ENCODE results near the gene HOXA9. TPM values are rescaled to one million over a fixed set of nuclear protein-coding genes. Genes with fewer than 3 reads are reported as not detected.
A peak's percentile ranks its signal among the peaks of the same experiment; 100 is the strongest.

The HOXA9 gene
- total and polyA plus RNA-seq, 5 donors: not detected

DNA sequence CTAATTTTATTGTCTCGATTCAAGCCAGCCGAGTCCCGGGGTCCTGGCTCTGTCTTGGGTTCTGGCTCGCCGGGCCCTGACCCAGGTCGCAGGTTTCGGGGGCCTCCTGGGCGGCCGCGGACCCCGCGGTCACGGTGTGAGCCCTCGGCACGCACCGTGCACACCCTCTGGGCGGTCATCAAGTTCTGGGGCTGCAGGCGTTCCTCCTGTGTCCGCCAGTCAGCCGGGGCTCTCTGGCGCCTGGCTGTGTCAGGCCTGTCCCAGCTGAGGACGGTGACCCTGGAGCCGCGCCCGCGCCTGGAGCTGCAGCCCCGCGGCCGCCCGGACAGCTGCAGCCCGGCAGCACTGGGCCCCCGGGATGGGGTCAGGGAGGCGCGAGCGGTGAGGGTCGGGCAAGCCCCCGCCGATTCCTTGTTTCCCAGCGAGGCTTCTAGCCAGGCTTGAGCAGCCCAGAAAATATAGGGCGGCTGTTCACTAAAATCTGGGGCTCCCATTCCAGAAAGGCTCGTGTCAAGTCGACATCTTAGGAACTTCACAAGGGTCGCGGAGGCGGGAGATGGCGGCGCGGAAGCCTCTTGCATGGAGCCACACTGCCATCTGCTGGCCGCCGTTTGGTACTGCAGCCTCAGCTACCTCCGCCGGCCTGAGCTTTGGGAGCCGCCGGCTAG, 4.7 kb downstream of the HOXA9 start:
- no peaks in the 10 kb centered on the region for H3K9me3 ChIP-seq (ENCODE audit: control insufficient read depth, low read length)
- peak overlapping the region; percentile 59 for H3K4me3 ChIP-seq (ENCODE audit: low read length)
- H3K27me3 ChIP-seq (ENCODE audit: control insufficient read depth, insufficient read depth): no peaks in the 10 kb centered on the region
- intact Hi-C loops (cut with DNase I): loop anchor here (5.0 to 10.0 kb wide), 4 partner anchors 478 to 1276 kb away; no protein-coding TSS in a partner anchor
- DNase-seq (peak; percentile 85 to 93 (median 92)), ATAC-seq (peak; percentile 71 to 88)
- peaks cover 4% of the 10 kb centered on the region for H3K4me1 ChIP-seq (ENCODE audit: control insufficient read depth, insufficient read depth, low read length)
- WGBS: 2% methylated on average over 54 of the region's 54 CpGs
- H3K27ac ChIP-seq (ENCODE audit: low read length): no peak overlapping the region

DNA sequence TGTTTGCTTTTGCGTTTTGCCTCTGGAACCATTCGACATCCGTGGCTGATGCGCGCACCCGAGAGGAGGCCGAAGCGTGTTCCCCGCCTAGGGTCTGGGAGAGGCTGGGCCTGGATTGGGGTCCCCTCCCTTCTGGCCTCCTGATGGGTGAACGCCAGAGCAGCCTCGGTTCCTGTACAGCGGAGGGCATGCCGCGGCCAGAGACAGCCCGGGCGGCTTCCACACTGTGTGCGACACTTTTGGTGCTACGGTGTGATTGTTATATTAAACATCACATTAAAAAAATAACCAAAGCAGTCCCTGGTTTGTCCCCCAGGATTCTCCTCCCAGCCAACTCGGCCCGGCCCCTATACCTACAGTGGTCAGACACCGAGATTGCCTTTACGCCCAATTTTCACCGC, 5.2 kb downstream of the HOXA9 start:
- Histone ChIP-seq H3K4me3 (ENCODE audit: low read length) (peak overlapping the region; percentile 59), H3K27ac (ENCODE audit: low read length) (no peak overlapping the region), H3K9me3 (ENCODE audit: control insufficient read depth, low read length) (no peaks in the 10 kb centered on the region), H3K4me1 (ENCODE audit: control insufficient read depth, insufficient read depth, low read length) (peaks cover 4% of the 10 kb centered on the region), H3K27me3 (ENCODE audit: control insufficient read depth, insufficient read depth) (no peaks in the 10 kb centered on the region)
- DNase-seq (peak in 2 of 3 donors; percentile 48 to 54), ATAC-seq (peak; percentile 3 to 8)
- intact Hi-C loops (cut with DNase I): loop anchor here (5.0 to 10.0 kb wide), 4 partner anchors 478 to 1275 kb away; no protein-coding TSS in a partner anchor
- WGBS: 37% methylated on average over 23 of the region's 23 CpGs

DNA sequence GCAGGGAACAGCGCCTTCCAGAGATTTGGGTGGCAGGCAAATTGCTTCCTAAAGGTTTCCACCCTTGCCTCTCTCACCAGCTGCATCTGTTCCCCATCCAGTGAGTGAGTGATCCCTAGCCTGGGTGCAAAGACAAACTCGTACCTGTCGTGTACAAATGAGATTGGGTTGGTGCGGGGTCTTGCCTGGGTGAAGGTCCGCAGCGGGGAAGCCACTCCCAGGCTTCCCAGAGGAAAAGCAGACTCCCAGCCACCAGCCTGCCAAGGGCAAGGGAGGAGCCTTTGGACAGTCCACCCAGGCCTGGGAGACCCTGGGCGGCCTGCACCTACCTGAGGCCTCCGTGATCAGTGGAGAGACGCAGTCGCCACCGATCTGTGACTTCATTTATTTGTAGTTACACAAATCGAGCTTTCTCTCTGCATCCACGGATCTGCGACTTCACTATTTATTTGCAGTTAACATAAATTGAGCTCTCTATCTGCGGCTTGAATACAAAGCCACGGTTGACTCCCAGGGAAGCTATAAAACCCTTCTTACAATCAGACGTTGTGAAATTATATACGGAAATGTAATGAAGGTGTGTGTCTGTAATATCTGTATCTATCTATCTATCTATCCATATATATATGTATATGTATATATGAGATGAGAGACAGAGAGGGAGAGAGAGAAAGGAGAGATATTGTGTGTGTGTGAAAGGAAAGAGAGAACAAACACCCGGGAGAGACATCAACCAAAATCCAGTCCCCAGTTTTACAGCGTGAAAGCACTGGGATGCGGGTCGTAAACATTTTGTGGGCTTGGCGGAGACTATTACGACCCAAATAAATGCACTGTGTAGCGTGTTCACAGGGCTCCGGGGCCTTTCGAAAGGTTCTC, 5.8 kb downstream of the HOXA9 start:
- 54% methylated on average over 27 of the region's 27 CpGs for WGBS
- intact Hi-C loops (cut with DNase I): loop anchor here (5.0 to 10.0 kb wide), 7 partner anchors 295 to 1285 kb away; partner anchors contain the start of gene SKAP2 (in 1 of the 4)
- DNase-seq: peak in 1 of 3 donors; percentile 31
- no peak for ATAC-seq
- no peaks in the 10 kb centered on the region for H3K27me3 ChIP-seq (ENCODE audit: control insufficient read depth, insufficient read depth)
- H3K4me3 ChIP-seq (ENCODE audit: low read length): no peak overlapping the region
- H3K9me3 ChIP-seq (ENCODE audit: control insufficient read depth, low read length): no peaks in the 10 kb centered on the region
- peaks cover 7% of the 10 kb centered on the region for H3K4me1 ChIP-seq (ENCODE audit: control insufficient read depth, insufficient read depth, low read length)
- H3K27ac ChIP-seq (ENCODE audit: low read length): no peak overlapping the region

DNA sequence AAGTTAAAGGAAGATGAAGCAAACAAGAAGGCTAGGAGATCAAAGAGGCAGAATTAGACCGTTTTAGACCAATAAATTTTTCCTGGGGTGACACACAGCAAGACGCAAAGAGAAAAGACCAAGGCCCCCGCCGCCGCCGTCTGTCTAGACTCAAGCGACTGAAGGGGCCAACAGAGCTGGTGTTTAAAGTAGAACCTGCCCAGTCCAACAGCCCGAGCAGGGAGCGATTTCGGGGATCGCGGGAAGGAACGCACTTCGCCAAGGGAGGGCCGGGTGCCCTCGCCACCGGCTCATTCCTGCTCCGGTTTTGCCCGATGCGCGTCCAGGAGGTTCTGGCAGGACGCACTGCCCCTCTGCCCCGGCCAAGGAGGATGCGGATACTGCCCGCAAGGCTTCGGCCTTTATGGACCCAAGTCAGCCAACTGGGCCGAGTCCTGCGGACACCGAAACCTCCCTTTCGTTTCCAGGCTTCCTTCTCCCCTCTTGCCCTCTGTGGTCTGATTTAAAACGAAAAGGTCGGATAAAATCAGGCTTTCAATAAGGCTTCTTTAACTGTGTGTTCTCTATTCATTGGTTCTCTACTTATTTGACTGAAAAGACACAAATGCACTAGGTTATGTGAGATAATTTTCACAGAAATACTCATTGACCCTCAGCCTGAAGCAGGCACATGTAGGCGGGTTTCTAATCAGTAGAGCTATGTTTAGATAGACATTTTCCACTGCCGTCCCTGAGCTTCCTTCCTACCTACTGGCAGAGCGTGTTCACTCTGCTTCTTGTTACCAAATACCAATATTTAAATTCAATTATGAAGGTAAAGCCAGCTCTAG, 6.7 kb downstream of the HOXA9 start:
- Histone ChIP-seq H3K27me3 (ENCODE audit: control insufficient read depth, insufficient read depth) (no peaks in the 10 kb centered on the region), H3K4me3 (ENCODE audit: low read length) (no peak overlapping the region), H3K4me1 (ENCODE audit: control insufficient read depth, insufficient read depth, low read length) (peaks cover 7% of the 10 kb centered on the region), H3K27ac (ENCODE audit: low read length) (no peak overlapping the region), H3K9me3 (ENCODE audit: control insufficient read depth, low read length) (no peaks in the 10 kb centered on the region)
- DNase-seq (no peak), ATAC-seq (no peak)
- intact Hi-C loops (cut with DNase I): loop anchor here in 2 of 4 donors (10.0 kb wide), 3 partner anchors 294 to 1284 kb away; partner anchors contain the start of gene SKAP2 (in 1 of the 2)
- WGBS: 20% methylated on average over 35 of the region's 35 CpGs

DNA sequence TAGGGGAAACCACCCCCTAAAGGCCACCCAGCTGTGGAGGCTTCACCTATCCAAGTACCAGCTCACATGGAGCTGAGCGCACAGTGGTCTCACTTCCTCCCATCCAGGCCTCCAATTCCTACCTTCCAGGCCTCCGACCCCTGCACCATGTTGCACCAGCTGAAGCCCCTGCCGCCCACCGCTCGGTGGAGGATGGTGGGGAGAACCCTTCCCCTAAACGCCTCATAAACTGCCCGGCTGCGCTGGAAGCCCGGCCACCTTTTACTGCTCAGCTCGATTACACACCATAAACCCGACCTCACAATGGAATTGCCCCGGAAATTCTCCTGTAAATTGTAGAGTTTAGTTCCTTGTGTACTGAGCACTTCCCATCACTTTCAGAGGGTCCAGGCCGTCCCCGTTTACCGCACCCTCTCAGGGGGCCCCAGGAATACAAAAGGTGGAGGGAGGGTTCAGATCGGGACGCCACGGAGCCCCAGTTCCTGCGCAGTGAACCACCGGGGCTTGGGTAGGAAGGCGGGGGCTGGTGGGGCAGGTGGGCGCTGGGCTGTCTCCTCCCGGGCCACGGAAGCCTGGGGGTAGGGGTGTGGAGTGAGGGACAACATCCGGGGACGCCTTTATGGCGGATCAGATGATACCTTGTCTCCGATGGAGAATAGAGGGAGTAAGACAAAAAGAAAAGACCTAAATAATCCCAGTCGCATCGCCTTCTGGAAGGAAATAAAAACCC, 7.5 kb downstream of the HOXA9 start:
- Histone ChIP-seq H3K4me1 (ENCODE audit: control insufficient read depth, insufficient read depth, low read length) (peaks cover 7% of the 10 kb centered on the region), H3K9me3 (ENCODE audit: control insufficient read depth, low read length) (no peaks in the 10 kb centered on the region), H3K27me3 (ENCODE audit: control insufficient read depth, insufficient read depth) (no peaks in the 10 kb centered on the region), H3K27ac (ENCODE audit: low read length) (no peak overlapping the region), H3K4me3 (ENCODE audit: low read length) (no peak overlapping the region)
- DNase-seq: no peak
- 6% methylated on average over 30 of the region's 30 CpGs for WGBS
- no peak for ATAC-seq
- intact Hi-C loops (cut with DNase I): loop anchor here in 2 of 4 donors (10.0 kb wide), 3 partner anchors 293 to 1283 kb away; partner anchors contain the start of gene SKAP2 (in 1 of the 2)

DNA sequence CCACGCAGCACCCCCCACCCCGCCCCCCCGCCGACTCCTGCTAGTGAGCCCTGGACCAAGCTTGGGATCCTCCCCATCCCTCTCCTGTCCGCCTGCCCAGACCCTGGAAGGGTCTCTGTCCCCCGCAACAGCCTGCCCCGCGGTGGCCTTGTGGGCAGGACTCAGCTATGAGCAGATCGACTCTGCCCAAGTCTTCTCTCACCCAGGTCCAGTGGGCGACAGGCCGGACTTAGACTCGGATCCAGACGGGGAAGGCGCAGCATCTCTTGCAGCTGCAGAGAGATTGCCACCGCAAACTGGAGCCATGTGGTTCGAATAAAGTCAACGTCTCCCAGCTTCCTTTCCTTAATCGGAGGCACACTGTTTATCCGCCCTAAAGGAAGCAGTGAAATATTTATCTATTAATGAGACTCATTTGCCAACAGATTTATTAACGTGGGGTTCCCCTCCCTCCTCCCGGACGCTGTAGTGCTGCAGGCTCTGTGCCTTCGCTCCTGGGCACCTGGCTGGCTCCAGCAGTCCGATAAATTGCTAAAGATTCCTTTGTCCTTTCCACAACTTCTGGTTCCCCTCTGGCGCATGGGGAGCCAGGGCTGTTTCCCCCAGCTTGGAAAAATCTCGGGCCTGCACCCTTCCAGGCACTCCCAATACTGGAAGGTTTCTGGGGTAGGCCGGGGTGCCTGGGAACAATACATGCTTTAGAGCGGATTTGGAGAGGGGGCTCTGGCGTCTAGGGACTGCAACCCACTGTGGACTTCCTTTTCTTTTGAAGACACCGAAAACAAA, 8.2 kb downstream of the HOXA9 start:
- WGBS: 9% methylated on average over 30 of the region's 30 CpGs
- intact Hi-C loops (cut with DNase I): loop anchor here in 2 of 4 donors (10.0 kb wide), 3 partner anchors 292 to 1282 kb away; partner anchors contain the start of gene SKAP2 (in 1 of the 2)
- Histone ChIP-seq H3K4me3 (ENCODE audit: low read length) (peak overlapping the region; percentile 23), H3K27ac (ENCODE audit: low read length) (no peak overlapping the region), H3K27me3 (ENCODE audit: control insufficient read depth, insufficient read depth) (no peaks in the 10 kb centered on the region), H3K9me3 (ENCODE audit: control insufficient read depth, low read length) (no peaks in the 10 kb centered on the region), H3K4me1 (ENCODE audit: control insufficient read depth, insufficient read depth, low read length) (peaks cover 7% of the 10 kb centered on the region)
- peak in 1 of 3 donors; percentile 34 for DNase-seq
- ATAC-seq: no peak

DNA sequence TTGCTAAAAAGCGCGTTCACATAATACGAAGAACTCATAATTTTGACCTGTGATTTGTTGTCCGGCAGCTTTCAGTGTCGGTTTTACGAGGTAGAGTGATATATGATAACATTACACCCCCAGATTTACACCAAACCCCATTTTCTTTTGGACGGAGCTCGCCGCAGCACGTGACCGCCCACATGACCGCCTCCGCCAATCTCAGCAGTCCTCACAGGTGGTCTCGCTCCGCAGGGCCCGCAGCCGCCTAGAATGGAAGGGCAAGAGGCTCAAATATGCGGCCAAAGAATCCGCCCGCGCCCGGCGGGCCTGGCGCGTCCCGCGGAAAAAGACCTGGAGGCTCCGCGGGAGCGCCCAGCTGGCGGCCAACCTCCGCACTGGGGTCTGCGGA, 8.8 kb downstream of the HOXA9 start, which contains the start of gene HOXA7:
HOXA7 (minus strand) TSS at position 168 of the 391 bp plus-strand sequence; CDS start at position 38, 130 bp downstream.
- DNase-seq (no peak), ATAC-seq (no peak)
- Histone ChIP-seq H3K9me3 (ENCODE audit: control insufficient read depth, low read length) (no peaks in the 10 kb centered on the region), H3K27ac (ENCODE audit: low read length) (no peak within 1 kb of the TSS), H3K4me3 (ENCODE audit: low read length) (peak within 1 kb of the TSS; percentile 23), H3K27me3 (ENCODE audit: control insufficient read depth, insufficient read depth) (no peaks in the 10 kb centered on the region), H3K4me1 (ENCODE audit: control insufficient read depth, insufficient read depth, low read length) (peaks cover 7% of the 10 kb centered on the region)
- 2% methylated on average over 33 of the region's 33 CpGs for WGBS
- intact Hi-C loops (cut with DNase I): loop anchor here in 2 of 4 donors (10.0 kb wide), 3 partner anchors 292 to 1282 kb away; partner anchors contain the start of gene SKAP2 (in 1 of the 2)

DNA sequence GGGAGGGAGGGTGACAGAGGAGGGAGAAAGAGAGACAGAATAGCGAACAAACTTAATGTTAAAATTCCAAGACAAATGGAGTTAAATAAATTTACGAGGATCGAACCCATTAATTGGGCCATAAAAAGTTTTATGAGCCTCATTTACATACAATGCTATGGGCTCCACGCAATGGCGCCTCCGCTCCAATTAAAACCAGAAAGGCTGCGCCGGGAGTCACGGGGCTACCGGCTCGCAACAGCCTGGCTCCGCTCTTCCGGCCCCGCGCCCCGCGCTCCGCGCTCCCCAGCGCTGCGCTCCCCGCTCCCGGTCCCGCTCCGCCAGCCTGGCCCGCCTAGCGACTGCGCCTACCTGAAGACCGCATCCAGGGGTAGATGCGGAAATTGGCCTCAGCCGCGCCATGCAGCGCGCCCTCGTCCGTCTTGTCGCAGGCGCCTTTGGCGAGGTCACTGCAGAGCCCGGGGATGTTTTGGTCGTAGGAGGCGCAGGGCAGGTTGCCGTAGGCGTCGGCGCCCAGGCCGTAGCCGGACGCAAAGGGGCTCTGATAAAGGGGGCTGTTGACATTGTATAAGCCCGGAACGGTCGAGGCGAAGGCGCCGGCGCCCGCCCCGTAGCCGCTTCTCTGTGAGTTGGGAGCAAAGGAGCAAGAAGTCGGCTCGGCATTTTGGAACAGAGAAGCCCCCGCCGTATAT, 9.4 kb downstream of the HOXA9 start:
- H3K27me3 ChIP-seq (ENCODE audit: control insufficient read depth, insufficient read depth): no peaks in the 10 kb centered on the region
- H3K4me1 ChIP-seq (ENCODE audit: control insufficient read depth, insufficient read depth, low read length): peaks cover 9% of the 10 kb centered on the region
- 3% methylated on average over 63 of the region's 63 CpGs for WGBS
- ATAC-seq: no peak
- no peak overlapping the region for H3K27ac ChIP-seq (ENCODE audit: low read length)
- no peaks in the 10 kb centered on the region for H3K9me3 ChIP-seq (ENCODE audit: control insufficient read depth, low read length)
- intact Hi-C loops (cut with DNase I): loop anchor here in 2 of 4 donors (10.0 kb wide), 3 partner anchors 291 to 1281 kb away; partner anchors contain the start of gene SKAP2 (in 1 of the 2)
- peak overlapping the region; percentile 23 for H3K4me3 ChIP-seq (ENCODE audit: low read length)
- no peak for DNase-seq

Measured in right cardiac atrium (tissue), 5 donors.